Upper lobe of left lung (tissue), 6 donors: ENCODE measurements around the gene NINJ2. TPM values are rescaled to one million over a fixed set of nuclear protein-coding genes. Genes with fewer than 3 reads are reported as not detected.

Experiments used
- ATAC-seq, 2 donors: fragments of 200-7000 bp; cut with Tn5 transposase; one replicate each; pipeline ENCODE4 v1.9.1; 2022; ENCODE audit warnings: mild to moderate bottlenecking in 2 of 2, moderate library complexity in 2 of 2; ENCODE audit not compliant: low FRiP score in 2 of 2
- DNase-seq, 2 donors: peaks; one replicate each; pipeline ENCODE4 v3.0.0-alpha.2; 2019 to 2020
- H3K27ac ChIP-seq, 4 donors: fragments of 200-600 bp; sonication (generic); one replicate each; pipeline ENCODE4 v1.5.1; 2016 to 2019
- H3K27me3 ChIP-seq, 4 donors: fragments of 200-600 bp; sonication (generic); one replicate each; pipeline ENCODE4 v1.5.1; 2017 to 2019
- H3K36me3 ChIP-seq, 4 donors: fragments of 200-600 bp; sonication (generic); one replicate each; pipeline ENCODE4 v1.5.1; 2016 to 2019
- H3K4me1 ChIP-seq, 4 donors: fragments of 200-600 bp; sonication (generic); one replicate each; pipeline ENCODE4 v1.5.1; 2018 to 2019
- H3K4me3 ChIP-seq, 4 donors: fragments of 200-600 bp; sonication (generic); one replicate each; pipeline ENCODE4 v1.5.1; 2017 to 2019; ENCODE audit warnings: mild to moderate bottlenecking in 2 of 4, moderate library complexity in 1 of 4
- H3K9me3 ChIP-seq, 4 donors: fragments of 200-600 bp; sonication (generic); one replicate each; pipeline ENCODE4 v1.5.1; 2018 to 2019
- EP300 ChIP-seq, 4 donors: sonication (generic); formaldehyde crosslinking; IDR thresholded peaks; one replicate each; pipeline ENCODE4 v1.5.1; 2017; ENCODE audit warnings: antibody characterized with exemption in 4 of 4, control low read depth in 2 of 4
- POLR2A ChIP-seq, 4 donors: fragments of 450-650 bp; IDR thresholded peaks; one replicate each; pipeline ENCODE4 v1.5.1; 2016 to 2017; ENCODE audit warnings: antibody characterized with exemption in 4 of 4, mild to moderate bottlenecking in 2 of 4
- POLR2AphosphoS5 ChIP-seq, 2 donors: sonication (generic); formaldehyde crosslinking; IDR thresholded peaks; one replicate each; pipeline ENCODE4 v1.5.1; 2017; ENCODE audit warnings: antibody characterized with exemption in 2 of 2
- WGBS, 2 donors: methylation state at CpG; one replicate each; pipeline ENCODE4 v1.1.5; 2017 to 2018; 5-methylcytosine and 5-hydroxymethylcytosine counted together
- total RNA-seq, 6 donors: library from RNA; depleted of rRNA in 4 of 6; stranded (reverse); fragments of >200 nt in 4 of 6; gene quantifications; one replicate each; pipeline versions ENCODE4 v1.1.0 to v1.2.1, GENCODE V29; 2016 to 2021
- TF ChIP-seq, protein P1 (sequence below), 6 experiments: fragments of 450-650 bp in 4 of 6; fragments of 200-600 bp in 2 of 6; sonication (generic) in 2 of 6; IDR thresholded peaks; one replicate each; pipeline ENCODE4 v1.5.1; 2016 to 2019; ENCODE audit warnings: antibody characterized with exemption in 6 of 6
- donor health status: DM: no; HTN: no; CAD: no; lungs with moderate emphysema.
- donor health status: DM: no; HTN: yes; CAD: no; lungs with severe emphysema.

NINJ2 gene
- total RNA-seq, 6 donors from 2014 or later = 15.6 to 73.3 (median 36.2) TPM

DNA sequence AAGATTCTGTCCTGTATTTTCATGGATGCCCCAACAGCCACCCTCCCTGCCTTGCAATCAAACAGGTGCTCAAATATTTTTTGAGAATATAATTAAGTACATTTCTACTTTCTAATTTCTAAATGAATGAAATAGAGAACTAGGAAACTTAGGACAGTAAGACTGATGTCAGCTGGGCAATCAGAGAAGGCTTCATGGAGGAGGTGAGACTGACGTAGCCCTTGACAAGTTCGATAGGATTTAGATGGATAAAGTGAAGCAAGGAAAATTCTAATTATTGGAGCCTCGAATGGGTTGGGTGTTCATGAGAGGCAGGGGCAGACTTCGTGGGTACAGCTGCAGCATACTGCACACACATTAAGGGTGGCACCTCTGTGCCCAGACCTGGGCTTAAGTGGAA lies 36.0 kb downstream of the NINJ2 start:
- no peak for DNase-seq
- ATAC-seq = no peak
- Histone ChIP-seq H3K27me3 (no peaks in the 10 kb centered on the region), H3K27ac (peak overlapping the region in 2 of 4 donors; percentile 25 to 30), H3K9me3 (no peaks in the 10 kb centered on the region), H3K4me3 (no peak overlapping the region), H3K36me3 (no peaks in the 10 kb centered on the region), H3K4me1 (peaks cover 27 to 43% (median 33%) of the 10 kb centered on the region in 4 donors)
- TF ChIP-seq POLR2AphosphoS5 (IDR thresholded peaks at IDR 0.05) (no peak), POLR2A (IDR thresholded peaks at IDR 0.05) (no peak), EP300 (IDR thresholded peaks at IDR 0.05) (no peak)
- TF ChIP-seq, protein P1, sequence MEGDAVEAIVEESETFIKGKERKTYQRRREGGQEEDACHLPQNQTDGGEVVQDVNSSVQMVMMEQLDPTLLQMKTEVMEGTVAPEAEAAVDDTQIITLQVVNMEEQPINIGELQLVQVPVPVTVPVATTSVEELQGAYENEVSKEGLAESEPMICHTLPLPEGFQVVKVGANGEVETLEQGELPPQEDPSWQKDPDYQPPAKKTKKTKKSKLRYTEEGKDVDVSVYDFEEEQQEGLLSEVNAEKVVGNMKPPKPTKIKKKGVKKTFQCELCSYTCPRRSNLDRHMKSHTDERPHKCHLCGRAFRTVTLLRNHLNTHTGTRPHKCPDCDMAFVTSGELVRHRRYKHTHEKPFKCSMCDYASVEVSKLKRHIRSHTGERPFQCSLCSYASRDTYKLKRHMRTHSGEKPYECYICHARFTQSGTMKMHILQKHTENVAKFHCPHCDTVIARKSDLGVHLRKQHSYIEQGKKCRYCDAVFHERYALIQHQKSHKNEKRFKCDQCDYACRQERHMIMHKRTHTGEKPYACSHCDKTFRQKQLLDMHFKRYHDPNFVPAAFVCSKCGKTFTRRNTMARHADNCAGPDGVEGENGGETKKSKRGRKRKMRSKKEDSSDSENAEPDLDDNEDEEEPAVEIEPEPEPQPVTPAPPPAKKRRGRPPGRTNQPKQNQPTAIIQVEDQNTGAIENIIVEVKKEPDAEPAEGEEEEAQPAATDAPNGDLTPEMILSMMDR (IDR thresholded peaks at IDR 0.05) = no peak
- WGBS, 2 donors = 94 to 97% methylated on average over 4 of the region's 4 CpGs

DNA sequence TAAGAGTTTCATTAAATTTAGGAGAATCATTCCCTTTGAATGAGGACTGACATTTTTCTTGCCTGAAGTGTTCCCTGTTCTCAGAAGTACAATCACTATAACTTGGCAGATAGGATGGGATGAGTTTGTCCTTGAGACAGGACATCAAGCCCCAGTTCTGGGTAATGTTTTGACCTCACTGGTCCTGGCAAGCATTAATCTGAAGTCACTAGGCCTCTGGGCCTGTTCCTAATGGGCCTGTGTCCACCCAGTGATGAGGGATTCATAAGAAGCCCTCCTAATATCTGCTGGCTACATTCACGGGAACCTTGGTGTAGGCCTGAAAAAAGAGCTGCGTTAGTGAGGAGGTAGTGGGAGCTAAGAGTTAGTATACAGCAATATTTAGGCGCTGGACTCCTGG lies 37.2 kb downstream of the NINJ2 start:
- TF ChIP-seq EP300 (IDR thresholded peaks at IDR 0.05) (no peak), POLR2AphosphoS5 (IDR thresholded peaks at IDR 0.05) (no peak)
- Histone ChIP-seq H3K4me3 (no peak overlapping the region), H3K27me3 (no peaks in the 10 kb centered on the region), H3K36me3 (no peaks in the 10 kb centered on the region), H3K4me1 (peaks cover 21 to 42% (median 28%) of the 10 kb centered on the region in 4 donors), H3K9me3 (no peaks in the 10 kb centered on the region), H3K27ac (no peak overlapping the region)
- 95 to 99% methylated on average over 3 of the region's 3 CpGs for WGBS, 2 donors
- DNase-seq = no peak
- ATAC-seq = peak in 1 of 2 donors; percentile 69

DNA sequence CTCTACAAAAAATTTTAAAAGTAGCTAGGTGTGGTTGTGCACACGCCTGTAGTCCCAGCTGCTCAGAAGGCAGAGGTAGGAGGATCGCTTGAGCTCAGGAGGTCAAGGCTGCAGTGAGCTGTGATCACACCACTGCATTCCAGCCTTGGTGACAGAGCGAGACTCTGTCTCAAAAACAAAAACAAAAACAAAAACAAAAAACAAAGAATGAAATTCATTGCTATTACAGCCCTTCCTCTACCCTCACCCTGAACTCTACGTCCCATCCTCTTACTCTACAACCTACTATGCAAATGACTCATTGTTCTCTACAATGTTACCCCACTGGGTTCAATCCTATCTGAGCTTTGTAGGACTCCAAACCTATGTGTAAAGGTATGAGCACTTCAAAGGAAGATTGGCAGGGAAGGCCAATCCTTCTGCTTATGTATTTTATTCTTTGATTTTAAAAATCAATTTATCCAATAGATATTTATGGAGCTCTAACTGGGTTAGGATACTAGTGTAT lies 39.3 kb downstream of the NINJ2 start:
- no peaks in the 10 kb centered on the region for H3K27me3 ChIP-seq
- no peak for ATAC-seq
- H3K36me3 ChIP-seq = no peaks in the 10 kb centered on the region
- 95 to 97% methylated on average over 4 of the region's 4 CpGs for WGBS, 2 donors
- DNase-seq = no peak
- TF ChIP-seq EP300 (IDR thresholded peaks at IDR 0.05) (no peak), POLR2AphosphoS5 (IDR thresholded peaks at IDR 0.05) (no peak), POLR2A (IDR thresholded peaks at IDR 0.05) (no peak)
- TF ChIP-seq, protein P1 (IDR thresholded peaks at IDR 0.05) = no peak
- H3K9me3 ChIP-seq = no peaks in the 10 kb centered on the region
- H3K4me1 ChIP-seq = peaks cover 16 to 45% (median 25%) of the 10 kb centered on the region in 4 donors
- H3K27ac ChIP-seq = peak overlapping the region in 2 of 4 donors; percentile 80 to 85
- no peak overlapping the region for H3K4me3 ChIP-seq

DNA sequence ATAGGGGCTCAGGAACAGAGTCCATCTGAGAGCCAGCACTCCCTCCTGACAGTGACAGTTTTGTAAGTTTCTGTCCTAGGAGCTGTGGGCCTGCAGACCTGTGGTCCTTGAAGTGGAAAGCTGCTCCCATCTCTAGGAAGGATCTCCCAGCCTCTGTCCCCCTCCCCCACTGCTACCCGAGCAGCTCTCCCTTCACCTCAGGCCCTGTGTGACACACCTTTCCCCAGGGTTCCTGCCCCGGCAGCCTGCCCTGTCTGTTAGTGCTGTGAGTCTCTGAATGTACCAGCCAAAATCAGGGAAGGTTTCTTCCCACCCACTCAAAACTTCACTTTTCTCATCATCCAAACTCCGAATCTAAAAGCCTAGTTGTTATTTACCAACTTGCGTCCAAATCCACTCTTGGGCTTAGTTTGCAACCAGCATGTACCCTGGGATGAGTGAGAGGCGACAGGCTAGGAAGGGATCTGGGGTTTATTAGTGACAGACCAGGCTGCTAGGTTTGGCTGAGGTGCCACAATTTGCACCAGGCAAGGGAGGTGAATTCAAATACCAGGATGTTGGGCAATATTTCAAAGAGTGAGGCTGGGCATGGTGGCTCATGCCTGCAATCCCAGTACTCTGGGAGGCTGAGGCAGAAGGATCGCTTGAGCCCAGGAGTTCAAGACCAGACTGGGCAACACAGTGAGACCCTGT lies 39.9 kb downstream of the NINJ2 start:
- no peak for ATAC-seq
- Histone ChIP-seq H3K27ac (peak overlapping the region in 3 of 4 donors; percentile 70 to 85 (median 80)), H3K4me1 (peaks cover 17 to 49% (median 30%) of the 10 kb centered on the region in 4 donors)

DNA sequence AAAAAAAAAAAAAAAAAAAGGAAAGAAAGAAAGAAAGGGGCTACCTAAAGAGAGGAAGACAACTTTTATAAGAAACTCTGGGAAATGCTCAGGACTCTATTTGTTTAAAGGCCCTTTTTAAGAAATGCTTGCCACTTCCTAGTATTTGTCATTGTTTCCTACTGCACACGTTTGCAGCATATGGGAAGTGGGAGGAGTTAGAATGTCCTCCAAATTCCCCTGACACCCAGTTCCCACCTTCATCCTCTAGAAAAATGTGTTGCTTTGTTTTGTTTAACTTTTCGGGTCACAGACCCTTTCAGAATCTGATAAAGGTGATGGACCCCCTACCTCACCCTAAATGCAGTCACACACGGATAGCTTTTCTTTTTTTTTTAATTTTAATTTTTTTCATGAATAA lies 40.8 kb downstream of the NINJ2 start:
- TF ChIP-seq POLR2AphosphoS5 (IDR thresholded peaks at IDR 0.05) = no peak
- TF ChIP-seq, protein P1 (IDR thresholded peaks at IDR 0.05) = no peak
- TF ChIP-seq EP300 (IDR thresholded peaks at IDR 0.05) = no peak
- TF ChIP-seq POLR2A (IDR thresholded peaks at IDR 0.05) = no peak
- no peaks in the 10 kb centered on the region for H3K27me3 ChIP-seq
- no peak overlapping the region for H3K4me3 ChIP-seq
- WGBS, 2 donors = 44 to 46% methylated on average over 3 of the region's 3 CpGs
- DNase-seq (no peak), ATAC-seq (peak in 1 of 2 donors; percentile 16)
- no peaks in the 10 kb centered on the region for H3K9me3 ChIP-seq
- H3K27ac ChIP-seq = peak overlapping the region in 3 of 4 donors; percentile 70 to 85 (median 80)
- H3K4me1 ChIP-seq = peaks cover 16 to 54% (median 39%) of the 10 kb centered on the region in 4 donors
- H3K36me3 ChIP-seq = no peaks in the 10 kb centered on the region

More for the DNA sequence above, 39.9 kb downstream of the NINJ2 start:
- TF ChIP-seq POLR2A (IDR thresholded peaks at IDR 0.05) = no peak
- TF ChIP-seq, protein P1 (IDR thresholded peaks at IDR 0.05) = no peak
- no peak for TF ChIP-seq EP300 (IDR thresholded peaks at IDR 0.05)
- no peak for TF ChIP-seq POLR2AphosphoS5 (IDR thresholded peaks at IDR 0.05)
- 84 to 85% methylated on average over 6 of the region's 6 CpGs for WGBS, 2 donors
- no peak for DNase-seq
- no peaks in the 10 kb centered on the region for H3K27me3 ChIP-seq
- H3K36me3 ChIP-seq = no peaks in the 10 kb centered on the region
- no peak overlapping the region for H3K4me3 ChIP-seq
- H3K9me3 ChIP-seq = no peaks in the 10 kb centered on the region
